SH-SY5Y (cell line): ENCODE data around the gene OTOS.

Experiments
- GATA2 ChIP-seq: IDR thresholded peaks from 2 replicates; pipeline ENCODE4 v1.6.1; 2011; ENCODE audit warnings: mild to moderate bottlenecking, low read depth, low read length
- GATA3 ChIP-seq: IDR thresholded peaks from 2 replicates; pipeline ENCODE4 v1.6.1; 2011; ENCODE audit warnings: low read depth, mild to moderate bottlenecking, low read length, moderate library complexity

- no peak for TF ChIP-seq GATA2
- no peak for TF ChIP-seq GATA3
These were observed 6.9 kb upstream of the OTOS start for GRCh38 chr2:240147382-240147781.
